Right lobe of liver (tissue), 4 donors: ENCODE measurements around the gene PTGDS.

Experiments used
- POLR2A ChIP-seq: fragments of 450-650 bp; IDR thresholded peaks from one replicate; pipeline ENCODE4 v1.6.1; 2017; ENCODE audit warnings: antibody characterized with exemption, mild to moderate bottlenecking
- TF ChIP-seq, protein P1 (sequence below), 4 donors: fragments of 200-600 bp in 3 of 4; fragments of 450-650 bp in 1 of 4; IDR thresholded peaks; one replicate each; pipeline versions ENCODE4 v1.5.1 to v1.8.0; 2016 to 2022; ENCODE audit warnings: antibody characterized with exemption in 4 of 4, mild to moderate bottlenecking in 2 of 4
- donor health status: DM: no; HTN: no; CAD: no.
- donor health status: DM: no; HTN: no; CAD: no.
- donor health status: DM: no; HTN: yes; CAD: no.

DNA sequence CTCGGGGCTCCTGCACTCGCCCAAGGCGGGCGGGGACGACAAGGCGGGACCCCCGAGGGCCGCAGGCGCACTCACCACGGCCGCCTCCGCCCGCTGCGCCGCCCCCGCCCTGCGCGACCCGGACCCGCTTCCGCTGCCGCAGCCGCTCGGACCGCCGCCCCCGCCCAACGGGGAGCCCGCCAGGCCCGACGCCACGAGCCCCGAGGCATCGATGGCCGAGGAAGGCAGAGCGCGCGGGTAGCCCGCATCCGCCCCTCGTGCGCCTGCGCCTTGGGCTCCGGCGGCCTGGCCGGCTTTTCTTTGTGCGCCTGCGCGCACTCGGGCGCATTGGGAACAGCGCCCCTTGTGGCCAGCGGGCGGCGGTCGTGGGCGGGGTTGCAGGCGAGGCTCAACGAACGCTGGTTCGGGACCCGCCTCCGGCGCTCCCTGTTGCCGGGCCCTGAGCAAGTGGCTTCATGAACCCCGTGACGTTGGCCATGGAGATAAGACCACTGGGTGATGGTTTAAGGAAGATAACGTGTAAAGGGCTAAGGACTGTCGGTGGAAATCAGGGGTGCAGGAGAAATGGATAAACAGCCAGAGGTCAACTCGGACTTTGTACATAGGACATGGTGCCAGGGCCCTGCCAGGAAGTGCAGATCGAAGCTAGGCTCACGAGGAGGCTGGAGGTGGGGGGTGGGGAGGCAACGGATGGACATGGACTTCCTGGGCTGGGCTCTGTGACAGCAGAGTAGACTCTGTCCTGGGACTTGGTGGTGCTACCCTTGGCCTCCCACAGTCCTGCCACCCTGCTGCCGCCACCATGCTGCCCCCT is 32.6 kb upstream of the PTGDS start, which contains the start of the genes C8G and FBXW5:
- TF ChIP-seq, protein P1, sequence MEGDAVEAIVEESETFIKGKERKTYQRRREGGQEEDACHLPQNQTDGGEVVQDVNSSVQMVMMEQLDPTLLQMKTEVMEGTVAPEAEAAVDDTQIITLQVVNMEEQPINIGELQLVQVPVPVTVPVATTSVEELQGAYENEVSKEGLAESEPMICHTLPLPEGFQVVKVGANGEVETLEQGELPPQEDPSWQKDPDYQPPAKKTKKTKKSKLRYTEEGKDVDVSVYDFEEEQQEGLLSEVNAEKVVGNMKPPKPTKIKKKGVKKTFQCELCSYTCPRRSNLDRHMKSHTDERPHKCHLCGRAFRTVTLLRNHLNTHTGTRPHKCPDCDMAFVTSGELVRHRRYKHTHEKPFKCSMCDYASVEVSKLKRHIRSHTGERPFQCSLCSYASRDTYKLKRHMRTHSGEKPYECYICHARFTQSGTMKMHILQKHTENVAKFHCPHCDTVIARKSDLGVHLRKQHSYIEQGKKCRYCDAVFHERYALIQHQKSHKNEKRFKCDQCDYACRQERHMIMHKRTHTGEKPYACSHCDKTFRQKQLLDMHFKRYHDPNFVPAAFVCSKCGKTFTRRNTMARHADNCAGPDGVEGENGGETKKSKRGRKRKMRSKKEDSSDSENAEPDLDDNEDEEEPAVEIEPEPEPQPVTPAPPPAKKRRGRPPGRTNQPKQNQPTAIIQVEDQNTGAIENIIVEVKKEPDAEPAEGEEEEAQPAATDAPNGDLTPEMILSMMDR (IDR thresholded peaks at IDR 0.05) = peak; percentile 99 to 100 (median 99)
- TF ChIP-seq POLR2A = peak; percentile 97
